Thymus (tissue), 14 donors: ENCODE results near the gene ATG2A. TPM values are rescaled to one million over a fixed set of nuclear protein-coding genes. Genes with fewer than 3 reads are reported as not detected.

Experiments used
- DNase-seq, 9 donors: peaks; one replicate each; pipeline ENCODE4 v3.0.0-alpha.2; 2013; ENCODE audit warnings: low spot score in 9 of 9, low read depth in 6 of 9, missing footprints in 1 of 9
- H3K27ac ChIP-seq, 2 donors: one replicate each; pipeline ENCODE4 v1.5.1; 2013; ENCODE audit warnings: control low read depth in 1 of 2, low read depth in 1 of 2, low read length in 1 of 2, mild to moderate bottlenecking in 1 of 2, moderate library complexity in 1 of 2
- H3K27me3 ChIP-seq, 2 donors: one replicate each; pipeline ENCODE4 v1.5.1; 2013; ENCODE audit warnings: low read length in 1 of 2; ENCODE audit not compliant: control insufficient read depth in 2 of 2, insufficient read depth in 1 of 2
- H3K36me3 ChIP-seq, 2 donors: one replicate each; pipeline ENCODE4 v1.5.1; 2013; ENCODE audit warnings: low read length in 1 of 2, mild to moderate bottlenecking in 1 of 2, moderate library complexity in 1 of 2; ENCODE audit not compliant: control insufficient read depth in 2 of 2, insufficient read depth in 2 of 2
- H3K4me1 ChIP-seq, 2 donors: one replicate each; pipeline ENCODE4 v1.5.1; 2013; ENCODE audit warnings: low read length in 2 of 2; ENCODE audit not compliant: control insufficient read depth in 2 of 2, insufficient read depth in 2 of 2
- H3K4me3 ChIP-seq, 2 donors: one replicate each; pipeline ENCODE4 v1.5.1; 2013; ENCODE audit warnings: low read length in 2 of 2, control low read depth in 1 of 2, mild to moderate bottlenecking in 1 of 2
- H3K9me3 ChIP-seq, 2 donors: one replicate each; pipeline ENCODE4 v1.5.1; 2013; ENCODE audit warnings: low read length in 1 of 2, mild to moderate bottlenecking in 1 of 2; ENCODE audit not compliant: control insufficient read depth in 2 of 2, insufficient read depth in 1 of 2
- WGBS: extraction: QIAGEN DNeasy Blood & Tissue Kit; methylation state at CpG from one replicate; pipeline ENCODE4 v1.1.7; 2013; 5-methylcytosine and 5-hydroxymethylcytosine counted together
- long read RNA-seq, 10 donors: transcript quantifications; one replicate each; lab custom pipeline, GENCODE V29; 2026
- polyA plus RNA-seq: library from polyadenylated mRNA; stranded (reverse); fragments of 200-250 nt; gene quantifications from one replicate; pipeline ENCODE4 v1.2.3, GENCODE V29; 2013
- total RNA-seq: library from RNA; stranded (reverse); fragments of 120-200 nt; gene quantifications from one replicate; pipeline ENCODE4 v1.2.4, GENCODE V29; 2013
- donor health status: healthy.

ATG2A gene
- total RNA-seq: 6.3 TPM
- 35.2 TPM for polyA plus RNA-seq
- long read RNA-seq, donor 1: 0 reads
- long read RNA-seq, donor 2: 0 reads
- long read RNA-seq, donor 3: 0 reads
- long read RNA-seq, donor 4: 0 reads
- long read RNA-seq, donor 5: 0 reads
- long read RNA-seq, donor 6: 0 reads
- long read RNA-seq, donor 7: 0 reads
- long read RNA-seq, donor 8: 0 reads
- long read RNA-seq, donor 9: 0 reads
- long read RNA-seq, donor 10: 0 reads

- Histone ChIP-seq H3K27me3 (no peaks in the 10 kb centered on the region), H3K9me3 (peaks cover 0 to 6% of the 10 kb centered on the region in 2 donors), H3K4me1 (peaks cover 17 to 40% of the 10 kb centered on the region in 2 donors), H3K36me3 (peaks cover 23 to 24% of the 10 kb centered on the region in 2 donors), H3K27ac (peak within 1 kb of the TSS; percentile 86 to 92), H3K4me3 (peak within 1 kb of the TSS; percentile 78 to 98)
- peak; percentile 95 to 99 (median 99) for DNase-seq
- WGBS: under 1% methylated on average over 57 of the region's 57 CpGs
These were observed at the start of gene ATG2A for GRCh38 chr11:64916775-64917662. Gene ATG2A (minus strand): TSS chr11:64917209. CDS start chr11:64917135, 74 bp downstream.

- no peaks in the 10 kb centered on the region for H3K36me3 ChIP-seq
- WGBS: 95% methylated on average over 5 of the region's 5 CpGs
- no peaks in the 10 kb centered on the region for H3K9me3 ChIP-seq
- H3K27me3 ChIP-seq: peaks cover 0 to 2% of the 10 kb centered on the region in 2 donors
- H3K4me3 ChIP-seq: no peak overlapping the region
- no peak overlapping the region for H3K27ac ChIP-seq
- no peaks in the 10 kb centered on the region for H3K4me1 ChIP-seq
- no peak for DNase-seq
These were observed 46.1 kb upstream of the ATG2A start for GRCh38 chr11:64963072-64963631.

GRCh38 chr11:64960719-64961118, 43.7 kb upstream of the ATG2A start:
- Histone ChIP-seq H3K4me3 (no peak overlapping the region), H3K4me1 (no peaks in the 10 kb centered on the region), H3K9me3 (no peaks in the 10 kb centered on the region), H3K27me3 (peaks cover 0 to 2% of the 10 kb centered on the region in 2 donors), H3K27ac (no peak overlapping the region), H3K36me3 (no peaks in the 10 kb centered on the region)
- WGBS: 90% methylated on average over 4 of the region's 4 CpGs
- no peak for DNase-seq

- Histone ChIP-seq H3K36me3 (no peaks in the 10 kb centered on the region), H3K9me3 (no peaks in the 10 kb centered on the region), H3K27me3 (peaks cover 2% of the 10 kb centered on the region in 2 donors), H3K27ac (no peak overlapping the region), H3K4me3 (no peak overlapping the region), H3K4me1 (no peaks in the 10 kb centered on the region)
- WGBS: 75% methylated on average over 3 of the region's 3 CpGs
- no peak for DNase-seq
These were observed 42.5 kb upstream of the ATG2A start for GRCh38 chr11:64959498-64959897.

GRCh38 chr11:64954201-64954600, 37.2 kb upstream of the ATG2A start:
- H3K27me3 ChIP-seq: peaks cover 7 to 10% of the 10 kb centered on the region in 2 donors
- H3K36me3 ChIP-seq: no peaks in the 10 kb centered on the region
- H3K4me3 ChIP-seq: no peak overlapping the region
- H3K27ac ChIP-seq: no peak overlapping the region
- no peaks in the 10 kb centered on the region for H3K9me3 ChIP-seq
- no peak for DNase-seq
- no peaks in the 10 kb centered on the region for H3K4me1 ChIP-seq
- WGBS: 70% methylated on average over 5 of the region's 5 CpGs

GRCh38 chr11:64951529-64951928, 34.5 kb upstream of the ATG2A start:
- WGBS: 88% methylated on average over 4 of the region's 4 CpGs
- DNase-seq: no peak

GRCh38 chr11:64947208-64947814, 30.3 kb upstream of the ATG2A start:
- H3K27ac ChIP-seq: no peak overlapping the region
- no peaks in the 10 kb centered on the region for H3K36me3 ChIP-seq
- H3K9me3 ChIP-seq: no peaks in the 10 kb centered on the region
- peaks cover 0 to 14% of the 10 kb centered on the region in 2 donors for H3K27me3 ChIP-seq
- no peaks in the 10 kb centered on the region for H3K4me1 ChIP-seq
- 85% methylated on average over 5 of the region's 5 CpGs for WGBS
- DNase-seq: no peak
- H3K4me3 ChIP-seq: no peak overlapping the region

More at GRCh38 chr11:64951529-64951928, 34.5 kb upstream of the ATG2A start:
- Histone ChIP-seq H3K27ac (no peak overlapping the region), H3K36me3 (no peaks in the 10 kb centered on the region), H3K9me3 (no peaks in the 10 kb centered on the region), H3K27me3 (peaks cover 7 to 10% of the 10 kb centered on the region in 2 donors), H3K4me1 (no peaks in the 10 kb centered on the region), H3K4me3 (no peak overlapping the region)

- peaks cover 13 to 21% of the 10 kb centered on the region in 2 donors for H3K36me3 ChIP-seq
- no peak for DNase-seq
- H3K9me3 ChIP-seq: no peaks in the 10 kb centered on the region
- 93% methylated on average over 4 of the region's 4 CpGs for WGBS
- no peak overlapping the region for H3K4me3 ChIP-seq
- peaks cover 0 to 12% of the 10 kb centered on the region in 2 donors for H3K27me3 ChIP-seq
- H3K4me1 ChIP-seq: no peaks in the 10 kb centered on the region
- no peak overlapping the region for H3K27ac ChIP-seq
These were observed 19.5 kb upstream of the ATG2A start for GRCh38 chr11:64936539-64936938.
